Activated T-helper 1 cell treated with Interleukin-2 at 50 U/mL for 16 hours (primary cell): ENCODE results near the gene ABHD1.

Experiments used
- DNase-seq: peaks from one replicate; pipeline ENCODE4 v3.0.0-alpha.2; 2020; ENCODE audit warnings: low read depth

ABHD1 gene

DNA sequence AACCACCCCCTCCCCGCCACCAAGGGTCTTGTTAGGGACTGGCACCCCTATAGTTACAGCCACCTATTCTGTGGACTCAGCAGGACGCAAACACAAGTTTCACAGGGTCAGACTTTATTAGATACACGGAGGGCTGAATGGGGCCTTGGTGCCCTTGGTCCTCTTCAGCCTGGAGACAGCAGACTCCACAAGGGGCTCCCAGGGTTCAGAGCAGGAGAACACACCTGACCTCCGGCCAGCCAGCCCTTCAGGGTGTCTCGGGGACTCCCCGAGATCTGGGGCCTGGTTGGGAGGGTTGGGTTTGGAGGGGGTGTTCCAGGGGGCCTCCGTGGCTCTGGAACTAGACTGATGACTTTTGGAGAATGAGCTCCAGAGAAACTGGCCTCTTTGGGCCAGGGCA lies 13.1 kb downstream of the ABHD1 start:
- DNase-seq: no peak

DNA sequence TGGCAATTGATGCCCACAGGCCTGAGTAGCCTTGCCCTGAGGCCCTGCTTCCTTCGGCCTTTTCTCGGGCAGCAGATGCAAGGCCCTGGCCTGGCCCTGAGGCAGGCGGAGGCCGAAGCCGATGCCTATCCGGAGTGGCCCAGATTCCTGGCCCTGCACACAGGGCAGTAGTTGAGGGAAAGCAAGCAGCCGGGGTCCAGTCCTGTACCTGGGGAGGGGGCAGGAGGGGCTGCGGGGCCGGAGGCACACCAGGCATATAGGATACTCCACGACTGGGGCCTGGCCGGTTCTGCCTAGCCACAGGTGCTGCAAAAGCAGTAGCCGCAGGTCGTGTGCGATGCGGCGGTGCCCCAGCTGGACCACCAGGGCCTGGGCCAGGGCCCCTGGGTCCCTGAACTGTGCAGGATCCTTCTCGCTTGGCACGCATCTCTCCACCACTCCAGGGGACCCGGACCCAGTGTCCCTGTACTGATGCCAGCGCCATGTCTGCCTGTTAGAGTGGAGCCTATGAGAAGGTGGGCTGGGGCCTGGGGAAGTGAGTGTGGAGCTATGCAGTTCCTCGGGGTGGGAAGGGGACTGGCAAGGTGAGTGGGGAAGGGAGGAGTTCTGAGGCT lies 13.8 kb downstream of the ABHD1 start:
- DNase-seq: no peak

DNA sequence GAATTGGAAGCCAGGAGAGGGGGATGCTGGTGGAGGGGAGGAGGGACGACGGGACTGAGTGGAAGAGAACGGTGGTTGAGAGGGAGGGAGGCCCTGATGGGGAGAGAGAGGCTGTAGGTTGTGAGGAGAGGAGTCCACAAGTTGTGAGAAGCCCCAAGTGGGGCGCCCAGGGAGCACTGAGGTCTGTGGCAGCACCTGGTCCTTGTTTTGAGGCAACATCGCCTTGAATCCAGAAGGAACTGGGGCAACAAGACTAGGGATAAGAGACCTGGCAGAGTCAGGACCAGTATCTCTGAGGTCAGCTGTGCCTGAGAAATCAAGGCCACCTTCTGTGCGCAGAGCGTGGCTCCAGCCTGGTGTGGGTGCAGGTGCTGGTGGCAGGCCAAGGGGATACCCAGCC lies 14.5 kb downstream of the ABHD1 start:
- DNase-seq: no peak

DNA sequence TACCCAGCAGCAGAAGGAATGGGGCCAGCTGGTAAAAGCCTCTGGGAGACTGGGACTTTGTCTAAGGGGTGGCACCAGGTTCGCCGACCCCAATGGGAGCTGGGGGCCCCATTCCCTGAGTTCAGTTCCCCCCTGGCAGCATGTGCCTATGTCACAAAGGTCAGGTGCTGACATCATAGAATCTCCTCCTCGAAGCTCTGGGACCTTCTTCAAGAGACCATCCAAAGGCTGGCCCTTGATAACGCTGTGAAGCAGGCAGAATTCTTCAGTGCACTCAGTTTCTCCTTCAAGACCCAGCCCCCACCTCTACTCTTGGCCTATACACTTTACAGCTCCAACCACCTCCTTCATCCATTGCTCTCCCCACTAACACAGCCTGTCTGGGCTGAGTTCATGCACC lies 15.7 kb downstream of the ABHD1 start, which contains the start of gene PRR30:
TSS of gene PRR30 (minus strand) at position 101 of the 400 bp plus-strand sequence. CDS start 1,081 bp downstream, outside the sequence.
- no peak for DNase-seq

DNA sequence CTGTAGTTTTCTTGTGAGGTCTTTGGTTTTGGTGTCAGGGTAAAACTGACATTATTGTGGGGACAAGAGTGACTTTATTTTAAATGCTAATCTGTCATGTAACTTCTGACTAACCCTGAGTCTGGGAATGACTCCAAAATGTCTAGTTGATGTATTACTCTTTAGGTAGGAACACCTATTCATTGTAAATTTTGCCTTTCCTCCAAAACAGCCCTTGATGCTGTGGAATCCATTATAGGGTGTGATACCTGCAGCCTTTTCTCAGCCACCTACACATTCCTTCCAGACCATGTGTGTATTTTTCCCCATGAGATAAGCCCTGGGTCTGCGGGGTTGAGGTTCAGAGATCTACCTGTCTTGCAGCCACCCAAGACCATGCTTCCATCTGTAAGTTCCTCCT lies 19.7 kb downstream of the ABHD1 start:
- no peak for DNase-seq

DNA sequence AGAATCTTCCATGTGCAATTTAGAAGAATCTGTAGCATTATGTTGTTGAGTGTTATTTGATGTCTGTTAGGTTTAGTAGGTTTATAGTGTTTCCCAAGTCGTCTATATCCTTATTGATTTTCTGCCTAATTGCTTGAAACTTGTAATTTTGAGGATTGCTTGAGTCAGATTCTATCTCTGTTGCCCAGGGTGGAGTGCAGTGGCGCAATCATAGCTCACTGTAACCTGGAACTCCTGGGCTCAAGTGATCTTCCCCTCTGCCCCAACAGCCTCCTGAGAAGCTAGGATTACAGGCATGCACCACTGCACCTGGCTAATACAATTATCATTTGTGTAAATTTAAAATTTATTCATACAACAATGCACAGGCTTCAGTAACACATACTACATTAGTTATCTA lies 22.1 kb downstream of the ABHD1 start:
- DNase-seq: no peak

DNA sequence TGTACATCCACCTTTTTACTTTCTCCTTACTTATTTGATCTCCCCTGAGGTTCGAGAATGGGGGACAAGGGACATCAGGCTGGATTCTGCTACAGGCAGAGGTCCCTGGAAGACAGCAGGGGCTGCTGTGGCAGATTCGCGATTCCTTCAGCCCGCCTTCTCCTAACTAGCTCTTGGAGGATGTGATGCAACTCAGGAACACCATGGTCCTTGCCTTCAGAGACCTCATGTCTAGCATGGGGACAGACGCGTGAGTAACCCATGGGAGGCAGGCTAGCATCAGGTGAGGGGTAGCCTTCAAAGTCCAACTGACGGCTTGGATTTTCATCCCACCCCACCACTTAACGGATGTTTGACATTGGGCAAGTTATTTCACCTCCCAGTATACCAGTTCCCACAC lies 24.3 kb downstream of the ABHD1 start:
- DNase-seq: no peak

DNA sequence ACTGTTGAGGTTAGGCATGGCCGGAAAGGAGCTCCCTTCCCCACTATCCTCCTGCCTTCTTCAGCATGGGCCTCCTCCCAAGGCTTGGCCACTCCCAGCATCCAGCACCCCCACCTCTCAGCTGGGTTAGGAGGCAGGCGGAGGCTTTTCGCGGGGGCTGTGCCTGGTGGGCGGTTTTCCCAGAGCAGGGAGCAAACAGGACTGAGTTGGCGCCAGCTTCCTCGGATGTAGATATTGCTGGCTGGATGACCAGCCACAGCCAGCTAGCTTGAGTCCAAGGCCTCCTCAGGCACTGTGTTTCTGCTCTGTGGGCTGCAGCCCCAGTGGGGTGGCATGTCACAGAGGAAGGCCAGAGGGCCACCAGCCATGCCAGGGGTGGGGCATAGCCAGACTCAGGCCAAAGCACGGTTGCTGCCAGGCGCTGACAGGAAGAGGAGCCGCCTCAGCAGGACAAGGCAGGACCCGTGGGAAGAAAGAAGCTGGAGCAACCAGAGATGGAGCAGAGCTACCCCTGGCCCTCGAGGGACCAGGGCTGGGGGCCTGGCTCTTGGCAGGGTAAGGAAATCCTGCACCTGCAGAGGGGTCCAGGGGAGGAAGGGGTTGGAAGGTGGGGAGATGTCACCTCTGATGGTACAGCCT lies 25.3 kb downstream of the ABHD1 start, which contains the start of gene TCF23:
TSS of gene TCF23 (plus strand) at position 204 of the 639 bp plus-strand sequence. CDS start at position 334, 130 bp downstream.
- DNase-seq: no peak

DNA sequence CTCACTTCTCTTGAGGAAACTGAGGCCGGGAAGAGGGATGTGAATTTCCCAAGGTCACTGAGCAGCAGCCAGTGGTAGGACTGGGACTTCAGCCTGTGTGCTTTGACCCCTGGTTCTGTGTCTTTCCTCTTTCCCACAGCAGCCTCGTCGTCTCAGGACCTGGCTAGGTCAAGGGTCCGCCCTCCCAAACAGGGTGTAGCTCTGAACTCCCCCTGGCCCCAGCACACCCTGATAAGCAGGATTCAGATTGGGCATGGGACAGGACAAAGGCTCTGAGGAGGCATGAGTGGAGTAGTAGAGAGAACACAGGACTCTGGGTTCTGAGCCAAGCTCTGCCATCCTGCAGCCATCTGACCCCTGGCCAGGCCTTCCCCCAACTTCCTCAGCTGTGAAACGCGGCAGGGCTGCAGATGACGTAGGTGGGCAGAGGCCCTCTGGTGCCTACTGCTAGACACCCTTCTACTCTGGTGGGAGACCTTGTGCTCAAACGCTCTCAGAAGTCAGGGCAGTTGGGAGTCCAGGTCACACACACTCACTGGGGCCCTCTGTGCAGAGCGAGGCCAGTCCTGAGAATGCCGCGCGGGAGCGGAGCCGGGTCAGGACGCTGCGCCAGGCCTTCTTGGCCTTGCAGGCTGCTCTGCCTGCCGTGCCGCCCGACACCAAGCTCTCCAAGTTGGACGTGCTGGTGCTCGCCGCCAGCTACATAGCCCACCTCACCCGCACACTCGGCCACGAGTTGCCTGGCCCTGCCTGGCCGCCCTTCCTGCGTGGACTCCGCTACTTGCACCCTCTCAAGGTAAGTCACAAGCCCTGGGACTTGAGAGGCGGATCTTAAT lies 26.2 kb downstream of the ABHD1 start:
- no peak for DNase-seq

DNA sequence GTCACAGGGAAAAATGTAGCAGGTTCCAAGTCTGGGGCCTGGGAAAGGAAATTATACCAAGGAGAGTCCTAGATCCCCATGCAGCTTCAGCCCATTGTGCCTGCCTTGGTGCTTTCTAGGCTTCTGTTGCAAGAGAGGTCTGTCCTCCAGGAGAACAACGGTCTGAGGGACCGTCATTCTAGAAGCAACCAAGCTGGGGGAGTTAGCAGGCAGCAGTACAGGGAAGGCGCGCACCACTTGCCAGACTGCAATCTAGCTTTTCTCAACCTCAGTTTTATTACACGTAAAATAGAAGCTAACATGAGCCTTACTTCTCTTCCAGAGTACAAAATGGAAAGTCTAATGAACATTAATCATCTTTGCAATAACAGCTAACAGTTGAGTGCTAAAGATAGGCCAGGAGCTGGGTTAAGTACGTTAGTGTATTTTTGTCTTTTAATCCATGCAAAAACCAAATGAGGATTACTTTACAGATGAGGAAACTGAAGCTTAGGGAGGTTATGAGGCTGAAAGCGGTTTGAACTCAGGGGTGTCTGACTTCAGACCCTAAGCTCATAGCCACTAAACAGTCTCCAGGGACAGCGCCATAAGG lies 27.1 kb downstream of the ABHD1 start:
- DNase-seq: no peak

DNA sequence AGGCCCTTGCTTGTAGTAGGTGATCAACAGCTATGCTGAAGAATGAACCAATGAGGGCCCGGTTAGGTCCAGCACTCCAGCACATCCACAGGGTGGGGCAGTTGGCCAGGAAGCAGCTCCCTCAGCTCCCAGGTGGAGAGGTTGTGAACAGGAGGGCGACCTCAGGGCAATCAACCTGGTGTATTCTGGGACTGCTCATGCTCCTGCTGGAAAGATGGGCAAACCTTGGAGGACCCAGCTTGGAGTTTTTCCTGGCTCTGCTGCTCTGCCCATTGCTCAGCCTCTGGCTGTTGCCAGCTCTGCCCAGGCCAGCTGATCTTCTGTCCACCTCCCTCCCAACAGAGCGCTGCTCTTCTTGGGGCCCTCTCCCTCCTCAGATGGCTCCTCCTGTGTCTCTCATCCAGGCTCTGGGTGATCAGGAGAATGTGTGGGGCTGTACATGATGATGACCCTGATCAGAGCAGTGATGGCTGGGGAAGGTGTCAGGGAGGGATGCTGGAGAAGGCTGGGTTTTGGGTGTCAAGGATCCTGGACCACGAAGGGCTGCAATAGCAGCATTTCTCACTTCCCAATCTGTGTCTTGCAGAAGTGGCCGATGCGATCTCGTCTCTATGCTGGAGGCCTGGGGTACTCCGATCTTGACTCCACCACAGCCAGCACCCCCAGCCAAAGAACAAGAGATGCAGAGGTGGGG lies 28.6 kb downstream of the ABHD1 start:
- no peak for DNase-seq

DNA sequence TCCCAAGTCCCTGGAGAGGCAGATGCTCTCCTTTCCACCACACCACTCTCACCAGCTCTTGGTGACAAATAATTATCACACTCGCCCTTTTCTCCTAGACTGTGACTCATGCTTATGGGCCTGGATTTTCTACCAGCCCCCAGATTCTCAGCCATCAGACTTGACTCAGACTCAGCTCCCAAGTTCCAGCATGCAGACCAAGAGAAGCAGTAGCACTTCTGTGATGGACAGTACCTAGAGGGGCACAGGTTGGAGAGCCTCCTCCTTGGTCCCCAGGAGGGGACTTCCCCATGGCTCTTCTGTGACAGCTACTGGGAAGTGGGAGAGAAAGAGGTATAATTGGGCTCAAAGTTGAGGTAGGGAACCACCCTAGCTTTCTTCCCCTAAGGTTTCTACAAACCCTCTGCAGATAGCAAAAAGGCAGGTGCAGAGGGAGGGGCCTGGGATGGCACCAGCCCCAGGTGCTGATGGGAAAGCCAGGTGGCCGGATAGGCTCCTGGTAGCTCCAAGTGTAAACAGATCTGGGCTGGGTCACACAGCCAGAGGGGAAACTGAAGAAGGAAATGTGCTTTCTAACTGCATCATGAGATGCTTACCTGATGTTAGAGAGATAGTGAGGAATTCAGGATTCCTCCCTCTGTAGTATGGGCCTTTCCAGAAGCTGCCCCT lies 29.3 kb downstream of the ABHD1 start:
- DNase-seq: no peak

DNA sequence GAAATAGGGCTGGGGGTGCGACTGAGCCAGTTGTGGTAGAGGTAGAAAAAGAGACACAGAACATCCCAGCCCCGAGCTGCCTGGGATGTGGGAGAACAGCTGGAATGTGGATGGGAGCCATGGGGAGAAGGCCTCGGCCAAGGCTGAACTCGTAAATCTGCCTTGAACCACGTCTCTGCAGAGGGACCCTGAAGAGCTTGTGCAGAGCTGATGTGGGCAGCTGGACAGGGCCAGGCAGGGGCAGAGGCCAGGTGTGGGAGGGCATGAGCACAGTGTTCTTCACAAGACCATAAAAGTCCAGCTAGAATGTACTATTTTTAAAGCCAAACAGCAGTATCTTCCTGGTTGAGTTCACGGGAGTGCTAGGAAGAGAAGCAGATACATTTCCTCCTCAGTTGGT lies 30.9 kb downstream of the ABHD1 start:
- no peak for DNase-seq

DNA sequence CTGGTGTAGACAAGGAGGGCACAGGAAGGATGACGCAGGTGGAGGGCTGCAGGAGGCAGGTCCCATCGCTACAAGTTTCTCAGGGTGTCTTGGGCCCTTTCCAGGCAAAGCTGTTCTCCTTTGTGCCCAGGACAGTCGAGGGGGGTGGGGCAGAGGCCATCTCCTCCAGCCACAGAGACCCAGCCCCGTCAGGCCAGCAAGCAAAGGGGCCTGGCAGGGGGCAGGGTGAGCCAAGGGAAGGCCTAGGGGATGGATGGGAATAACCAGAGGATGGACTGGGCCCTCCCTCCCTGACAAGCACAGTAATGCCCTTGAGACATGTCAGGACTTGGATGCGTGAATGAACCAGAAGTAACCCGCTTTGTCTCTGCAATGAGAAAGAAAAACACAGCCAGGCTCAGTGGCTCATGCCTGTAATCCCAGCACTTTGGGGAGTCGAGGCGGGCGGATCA lies 31.5 kb downstream of the ABHD1 start:
- DNase-seq: no peak

DNA sequence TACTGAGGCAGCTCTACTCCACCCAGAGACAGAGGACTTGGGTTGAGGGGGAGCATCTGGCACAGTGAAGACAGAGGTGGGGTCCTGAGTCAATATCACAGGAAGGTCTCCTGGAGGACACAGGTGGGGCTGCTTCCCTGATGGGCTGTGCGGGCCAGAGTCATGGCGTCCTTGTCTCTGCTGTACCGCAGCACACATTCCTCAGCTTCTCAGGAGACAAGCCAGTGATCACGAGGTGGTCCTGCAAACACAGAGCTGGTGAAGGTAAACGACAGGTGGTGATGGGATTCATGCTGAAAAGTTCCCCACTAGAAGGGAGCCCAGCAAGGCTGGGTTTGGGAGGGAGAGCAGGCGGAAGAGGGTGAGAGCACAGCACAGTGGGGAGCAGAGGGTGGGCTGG lies 34.9 kb downstream of the ABHD1 start:
- no peak for DNase-seq

DNA sequence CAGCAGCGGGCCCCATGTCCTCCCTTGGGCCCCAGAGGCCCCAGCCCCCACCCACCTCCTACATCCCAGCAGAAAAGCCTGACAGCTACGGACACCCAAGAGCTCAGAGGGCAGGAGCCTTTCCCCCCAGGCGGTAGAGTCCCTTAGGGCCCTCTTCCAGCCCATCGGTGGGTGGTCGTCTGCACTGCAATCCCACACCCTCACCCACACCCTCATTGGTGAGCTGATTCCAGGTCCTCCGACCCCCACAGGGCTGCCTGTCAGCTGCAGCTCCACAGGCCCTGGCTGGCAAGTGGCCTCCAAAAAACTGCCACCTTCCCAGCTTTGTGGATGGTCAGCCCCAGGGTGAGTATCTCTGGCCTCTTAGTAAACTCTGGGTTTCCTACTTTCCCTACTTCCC lies 35.7 kb downstream of the ABHD1 start:
- no peak for DNase-seq

DNA sequence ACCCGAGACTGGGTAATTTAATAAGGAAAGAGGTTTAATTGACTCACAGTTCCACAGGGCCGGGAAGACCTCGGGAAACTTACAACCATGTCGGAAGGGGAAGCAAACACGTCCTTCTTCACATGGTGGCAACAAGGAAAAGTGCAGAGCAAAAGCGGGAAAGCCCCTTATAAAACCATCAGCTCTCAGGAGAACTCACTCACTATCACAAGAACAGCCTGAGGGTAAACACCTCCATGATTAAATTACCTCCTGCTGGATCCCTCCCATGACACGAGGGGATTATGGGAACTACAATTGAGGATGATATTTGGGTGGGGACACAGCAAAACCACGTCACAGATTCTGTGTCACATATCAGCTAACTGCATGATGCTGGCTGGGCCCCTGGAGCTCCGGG lies 36.6 kb downstream of the ABHD1 start:
- DNase-seq: no peak

DNA sequence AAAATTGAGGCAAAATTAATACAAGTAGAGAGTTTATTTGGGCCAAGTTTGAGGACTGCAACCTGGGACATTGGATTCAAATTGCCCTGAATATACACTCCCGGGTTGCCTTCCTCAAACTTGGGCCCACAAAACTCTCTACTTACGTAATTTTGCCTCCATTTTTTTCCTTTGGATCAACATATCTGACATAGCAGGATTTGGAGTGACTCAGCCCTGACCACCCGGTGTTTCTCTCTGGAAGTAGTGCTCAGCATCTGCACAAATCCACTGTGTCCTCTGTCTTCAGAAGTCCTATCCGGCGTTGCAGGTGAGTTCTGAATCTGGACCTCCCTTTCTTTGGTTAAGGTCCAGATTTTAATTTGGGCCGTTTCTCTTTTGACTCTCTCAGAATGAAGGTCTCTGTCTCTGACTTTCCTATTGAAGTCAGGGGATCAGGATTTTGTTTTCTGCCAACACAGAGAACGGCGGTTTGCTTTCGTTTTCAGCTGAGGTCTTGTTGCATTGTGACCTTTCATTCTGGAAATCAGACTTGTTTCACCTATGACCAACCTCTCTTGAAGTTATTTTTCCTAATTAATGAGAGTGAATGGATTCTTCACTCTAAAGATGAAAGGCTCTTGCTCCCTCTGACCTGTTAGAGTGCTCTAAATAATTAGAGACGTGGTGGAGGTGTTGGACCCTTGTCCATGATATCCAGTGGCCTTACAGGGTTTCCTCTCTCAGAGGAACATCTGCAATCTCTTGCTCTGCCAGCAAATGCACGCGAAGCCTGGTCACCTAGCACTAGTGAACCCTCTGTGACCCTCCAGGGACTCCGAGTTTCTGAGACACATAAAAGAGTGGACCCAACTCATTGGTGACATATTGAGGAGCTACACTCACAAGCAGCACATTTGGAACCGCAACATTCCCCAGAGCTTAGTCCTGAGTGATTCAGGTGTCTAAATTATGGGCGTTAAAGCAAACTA lies 38.8 kb downstream of the ABHD1 start:
- DNase-seq: no peak

DNA sequence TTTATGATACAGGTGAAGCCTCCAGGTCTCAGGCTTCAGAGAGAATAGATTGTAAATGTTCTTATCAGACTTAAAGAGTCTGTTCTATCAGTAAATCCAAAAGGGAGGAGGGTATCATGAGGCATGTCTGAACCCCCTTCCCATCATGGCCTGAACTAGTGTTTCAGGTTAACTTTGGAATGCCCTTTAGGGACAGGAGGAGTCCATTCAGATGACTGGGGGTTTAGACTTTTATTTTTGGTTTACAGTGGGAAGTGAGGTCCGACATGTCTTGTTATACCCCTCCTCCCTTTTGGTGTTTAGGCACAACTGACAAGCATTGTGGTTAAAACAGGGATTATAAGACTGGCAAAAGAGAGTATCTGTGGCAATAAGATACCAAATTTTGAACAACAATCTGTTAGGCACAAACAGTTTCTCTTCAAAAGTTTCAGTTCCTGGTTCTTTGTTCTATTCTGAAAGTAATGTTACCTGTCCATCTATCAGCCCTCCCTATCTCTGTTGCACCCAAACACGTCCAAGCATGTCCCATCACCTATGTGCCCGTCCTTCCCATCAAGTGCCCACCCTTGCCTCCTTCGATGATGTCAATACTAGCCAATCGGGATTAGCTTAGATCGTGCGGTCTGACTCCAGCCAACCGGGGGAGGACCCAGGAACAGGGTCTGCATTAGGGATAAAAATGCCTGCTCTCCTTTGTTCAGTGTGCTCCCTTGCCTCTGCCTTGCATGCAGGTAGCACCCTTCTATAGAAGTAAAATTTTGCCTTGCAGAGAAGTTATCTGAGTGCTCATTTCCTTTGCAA lies 41.5 kb downstream of the ABHD1 start:
- DNase-seq: no peak
